Vagina (tissue), 2 donors: Measurements from ENCODE around the gene SHC1.

Source experiments
- CTCF ChIP-seq, 3 experiments: fragments of 450-650 bp in 2 of 3; fragments of 200-600 bp in 1 of 3; sonication (generic) in 1 of 3; IDR thresholded peaks; one replicate each; pipeline ENCODE4 v1.5.1; 2017 to 2019; ENCODE audit warnings: antibody characterized with exemption in 3 of 3, mild to moderate bottlenecking in 2 of 3, moderate library complexity in 2 of 3
- POLR2A ChIP-seq, 2 donors: fragments of 450-650 bp; IDR thresholded peaks; one replicate each; pipeline ENCODE4 v1.6.1; 2017; ENCODE audit warnings: antibody characterized with exemption in 2 of 2, mild to moderate bottlenecking in 2 of 2, moderate library complexity in 2 of 2

GRCh38 chr1:154945160-154945961, 25.2 kb downstream of the SHC1 start:
- TF ChIP-seq CTCF (IDR thresholded peaks at IDR 0.05), result no peak
- no peak for TF ChIP-seq POLR2A (IDR thresholded peaks at IDR 0.05)
